ENCODE measurements around the gene JPT2. TPM values are rescaled to one million over a fixed set of nuclear protein-coding genes. Genes with fewer than 3 reads are reported as not detected.

JPT2 gene
- total and polyA plus RNA-seq, 8 donors = 13.5 to 49.3 (median 27.5) TPM

GRCh38 chr16:1680361-1680760, 2.3 kb downstream of the JPT2 start:
- intact Hi-C loops (cut with DNase I) = no loop called here
- ATAC-seq = no peak
- WGBS, 2 donors = 88 to 91% methylated on average over 14 of the region's 14 CpGs
- Histone ChIP-seq H3K27ac (no peak overlapping the region), H3K4me3 (no peak overlapping the region), H3K9me3 (no peaks in the 10 kb centered on the region), H3K4me1 (peaks cover 0 to 12% (median 4%) of the 10 kb centered on the region in 3 donors), H3K27me3 (no peaks in the 10 kb centered on the region), H3K36me3 (peaks cover 0 to 8% (median 0%) of the 10 kb centered on the region in 3 donors)
- TF ChIP-seq CTCF (IDR thresholded peaks at IDR 0.05) = no peak
- DNase-seq = no peak
- no peak for FAIRE-seq

- WGBS, 2 donors = 94 to 96% methylated on average over 10 of the region's 10 CpGs
- H3K27me3 ChIP-seq = no peaks in the 10 kb centered on the region
- FAIRE-seq = no peak
- peaks cover 0 to 11% (median 0%) of the 10 kb centered on the region in 3 donors for H3K36me3 ChIP-seq
- H3K4me3 ChIP-seq = no peak overlapping the region
- ATAC-seq = no peak
- no peak for TF ChIP-seq CTCF (IDR thresholded peaks at IDR 0.05)
- H3K9me3 ChIP-seq = no peaks in the 10 kb centered on the region
- no peak overlapping the region for H3K27ac ChIP-seq
- peaks cover 0 to 12% (median 4%) of the 10 kb centered on the region in 3 donors for H3K4me1 ChIP-seq
- no peak for DNase-seq
- intact Hi-C loops (cut with DNase I) = no loop called here
Observed at GRCh38 chr16:1681032-1681431, 3.0 kb downstream of the JPT2 start.

GRCh38 chr16:1687427-1688316, 9.6 kb downstream of the JPT2 start:
- no peak for DNase-seq
- intact Hi-C loops (cut with DNase I) = no loop called here
- TF ChIP-seq CTCF (IDR thresholded peaks at IDR 0.05) = no peak
- Histone ChIP-seq H3K9me3 (no peaks in the 10 kb centered on the region), H3K27ac (peak overlapping the region; percentile 33 to 76 (median 70)), H3K4me3 (no peak overlapping the region), H3K27me3 (no peaks in the 10 kb centered on the region), H3K36me3 (peaks cover 0 to 31% (median 2%) of the 10 kb centered on the region in 3 donors), H3K4me1 (peaks cover 0 to 7% (median 0%) of the 10 kb centered on the region in 3 donors)
- peak in 3 of 4 donors; percentile 5 to 42 (median 28) for ATAC-seq
- FAIRE-seq = no peak
- 79 to 81% methylated on average over 17 of the region's 17 CpGs for WGBS, 2 donors

- 62 to 64% methylated on average over 10 of the region's 10 CpGs for WGBS, 2 donors
- TF ChIP-seq CTCF (IDR thresholded peaks at IDR 0.05) = no peak
- ATAC-seq (peak; percentile 85 to 90 (median 88)), FAIRE-seq (no peak), DNase-seq (peak in 4 of 6 donors; percentile 26 to 62 (median 54))
- intact Hi-C loops (cut with DNase I) = no loop called here
- H3K9me3 ChIP-seq = no peaks in the 10 kb centered on the region
- H3K4me3 ChIP-seq = no peak overlapping the region
- H3K4me1 ChIP-seq = peaks cover 0 to 7% (median 0%) of the 10 kb centered on the region in 3 donors
- peaks cover 5 to 45% (median 13%) of the 10 kb centered on the region in 3 donors for H3K36me3 ChIP-seq
- H3K27me3 ChIP-seq = no peaks in the 10 kb centered on the region
- H3K27ac ChIP-seq = peak overlapping the region; percentile 66 to 76 (median 71)
Observed at GRCh38 chr16:1688807-1689560, 10.9 kb downstream of the JPT2 start.
